ENCODE results near the gene GCN1.

GRCh38 chr12:120186654-120187053, 7.9 kb downstream of the GCN1 start:
- TF ChIP-seq CTCF (IDR thresholded peaks at IDR 0.05) (no peak), POLR2A (IDR thresholded peaks at IDR 0.05) (no peak)
